ENCODE results near the gene SEMA3A. TPM values are rescaled to one million over a fixed set of nuclear protein-coding genes. Genes with fewer than 3 reads are reported as not detected.

SEMA3A gene
- polyA plus RNA-seq, 1 donor = 20.3 TPM

- no peak for DNase-seq (ENCODE audit: low read depth)
Measured at GRCh38 chr7:83931968-83932367, 262.6 kb downstream of the SEMA3A start.

GRCh38 chr7:83930262-83930661, 264.3 kb downstream of the SEMA3A start:
- no peak for DNase-seq (ENCODE audit: low read depth)

- no peak for DNase-seq (ENCODE audit: low read depth)
Measured at GRCh38 chr7:83925860-83926259, 268.7 kb downstream of the SEMA3A start.

- peak; percentile 66 for DNase-seq (ENCODE audit: low read depth)
Measured at GRCh38 chr7:83921941-83922607, 272.5 kb downstream of the SEMA3A start.

- peak; percentile 25 for DNase-seq (ENCODE audit: low read depth)
Measured at GRCh38 chr7:83921271-83921940, 273.2 kb downstream of the SEMA3A start.

GRCh38 chr7:83918142-83918541, 276.4 kb downstream of the SEMA3A start:
- no peak for DNase-seq (ENCODE audit: low read depth)

GRCh38 chr7:83913174-83913573, 281.4 kb downstream of the SEMA3A start:
- no peak for DNase-seq (ENCODE audit: low read depth)

- no peak for DNase-seq (ENCODE audit: low read depth)
Measured at GRCh38 chr7:83908526-83908925, 286.1 kb downstream of the SEMA3A start.

Measured in forelimb muscle (tissue), 1 donor.